GM19395 (cell line): ENCODE data around the gene VPS13D.
"Not testable (repeated sequence)": the region's sequence is repeated elsewhere in the genome, so short reads cannot be mapped to it uniquely, and the experiment has no call there.

Experiments
- ATAC-seq: cut with Tn5 transposase; IDR thresholded peaks from one replicate; pipeline ENCODE4 v1.9.1; 2021; ENCODE audit warnings: mild to moderate bottlenecking, moderate library complexity; ENCODE audit not compliant: unreplicated experiment

The VPS13D gene

GRCh38 chr1:12506281-12507280, 276.8 kb downstream of the VPS13D start:
- no peak for ATAC-seq

- ATAC-seq, result no peak
These were observed 277.8 kb downstream of the VPS13D start for GRCh38 chr1:12507631-12508030.

DNA sequence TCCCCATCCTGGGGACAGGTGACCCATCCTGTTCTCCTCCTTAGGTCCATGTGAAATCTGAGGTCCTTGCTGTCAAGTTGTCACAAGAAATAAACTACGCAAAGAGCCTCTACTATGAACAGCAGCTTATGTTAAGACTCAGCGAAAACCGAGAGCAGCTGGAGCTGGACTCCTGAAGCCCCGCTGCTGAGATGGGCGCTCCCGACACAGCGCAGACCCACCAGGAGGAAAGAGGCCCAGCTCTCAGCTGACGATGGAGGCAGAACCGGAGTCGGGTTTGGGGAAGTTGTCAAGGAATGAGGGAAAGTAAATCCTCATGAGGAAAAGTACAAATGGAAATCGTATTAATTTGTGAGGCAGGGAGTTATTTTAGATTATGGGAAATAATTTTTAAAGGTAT, 279.0 kb downstream of the VPS13D start:
- no peak for ATAC-seq

GRCh38 chr1:12511128-12511484, 281.3 kb downstream of the VPS13D start:
- ATAC-seq, result no peak

- no peak for ATAC-seq
These were observed 282.0 kb downstream of the VPS13D start for GRCh38 chr1:12511516-12512468.

GRCh38 chr1:12513181-12513580, 283.4 kb downstream of the VPS13D start:
- ATAC-seq, result no peak

DNA sequence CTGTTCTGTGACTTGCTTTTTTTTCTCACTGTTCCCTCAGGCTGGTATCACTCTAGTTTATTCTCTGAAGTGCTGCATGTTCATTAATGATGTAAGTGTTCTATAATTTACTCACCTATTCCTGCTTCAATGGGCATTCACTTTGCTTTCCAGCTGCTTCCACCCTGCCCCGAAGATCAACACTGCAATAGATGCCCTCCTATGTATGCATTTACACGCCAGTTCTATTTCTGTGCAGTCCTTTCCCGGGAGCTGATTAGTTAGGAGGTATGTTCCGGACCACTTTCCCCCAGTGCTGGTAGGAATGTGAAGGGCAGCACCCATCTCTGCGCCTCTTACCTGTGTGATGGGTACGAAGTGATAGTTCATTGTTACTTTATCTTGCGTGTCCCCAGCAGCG, 284.8 kb downstream of the VPS13D start:
- ATAC-seq, result no peak

DNA sequence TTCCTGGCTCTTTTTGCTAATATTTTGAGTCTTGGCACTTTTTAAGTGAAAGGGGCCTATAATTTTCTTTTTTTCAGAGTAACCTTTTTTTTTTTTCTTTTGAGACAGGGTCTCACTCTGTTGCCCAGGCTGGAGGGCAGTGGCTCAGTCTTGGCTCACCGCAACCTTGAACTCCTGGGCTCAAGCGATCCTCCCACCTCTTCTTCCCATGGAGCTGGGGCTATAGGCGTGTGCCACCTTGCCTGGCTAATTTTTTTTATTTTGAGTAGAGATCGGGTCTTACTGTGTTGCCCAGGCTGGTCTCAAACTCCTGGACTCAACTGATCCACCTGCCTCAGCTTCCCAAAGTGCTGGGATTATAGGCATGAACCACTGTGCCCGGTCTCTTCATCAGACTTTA, 285.4 kb downstream of the VPS13D start:
- ATAC-seq, result no peak

GRCh38 chr1:12516741-12517140, 286.9 kb downstream of the VPS13D start:
- ATAC-seq, result no peak

GRCh38 chr1:12518931-12519692, 289.3 kb downstream of the VPS13D start:
- ATAC-seq, result no peak

DNA sequence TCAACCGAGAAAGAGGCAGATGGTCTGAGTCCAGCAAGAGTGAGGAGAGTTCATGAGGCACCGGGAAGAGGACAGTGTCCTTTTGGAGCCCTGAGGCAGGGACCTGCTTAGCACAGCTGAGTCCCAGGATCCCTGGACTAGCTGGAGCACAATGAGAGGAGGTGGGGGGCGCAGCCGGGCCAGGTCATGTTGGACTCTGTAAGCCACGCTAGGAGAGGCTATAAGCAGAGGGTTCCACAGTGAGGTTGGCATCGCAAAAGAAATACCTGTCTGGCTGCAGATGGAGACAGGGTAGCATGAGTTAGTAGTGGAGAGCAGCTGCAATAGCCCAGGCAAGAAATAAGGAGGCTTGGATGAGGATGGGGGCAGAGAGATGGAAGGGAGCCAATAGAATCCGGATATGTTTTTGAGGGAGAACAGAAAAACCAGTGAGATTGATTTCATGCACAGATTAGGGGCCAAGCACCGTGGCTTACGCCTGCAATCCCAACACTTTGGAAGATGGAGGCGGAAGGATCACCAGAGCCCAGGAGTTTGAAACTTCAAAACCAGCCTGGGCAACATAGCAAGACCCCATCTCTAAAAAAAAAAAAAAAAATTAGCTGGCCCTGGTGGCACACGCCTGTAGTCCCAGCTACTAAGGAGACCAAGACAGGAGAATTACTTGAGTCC, 290.0 kb downstream of the VPS13D start:
- ATAC-seq, result no peak

GRCh38 chr1:12521096-12521495, 291.3 kb downstream of the VPS13D start:
- no peak for ATAC-seq

DNA sequence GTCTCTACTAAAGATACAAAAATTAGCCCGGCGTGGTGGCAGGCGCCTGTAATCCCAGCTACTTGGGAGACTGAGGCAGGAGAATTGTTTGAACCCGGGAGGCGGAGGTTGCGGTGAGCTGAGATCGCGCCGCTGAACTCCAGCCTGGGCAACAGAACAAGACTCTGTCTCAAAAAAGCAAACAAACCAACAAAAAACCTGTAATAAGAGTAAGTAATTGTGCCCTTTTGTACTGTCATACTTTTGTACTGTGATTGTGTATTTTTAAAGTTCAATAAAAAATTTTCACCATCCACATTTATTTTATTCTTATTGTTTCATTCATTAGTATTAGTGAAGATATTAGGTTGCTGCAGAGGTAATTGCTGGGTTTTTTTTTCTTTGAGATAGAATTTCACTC, 292.9 kb downstream of the VPS13D start:
- not testable (repeated sequence) for ATAC-seq

DNA sequence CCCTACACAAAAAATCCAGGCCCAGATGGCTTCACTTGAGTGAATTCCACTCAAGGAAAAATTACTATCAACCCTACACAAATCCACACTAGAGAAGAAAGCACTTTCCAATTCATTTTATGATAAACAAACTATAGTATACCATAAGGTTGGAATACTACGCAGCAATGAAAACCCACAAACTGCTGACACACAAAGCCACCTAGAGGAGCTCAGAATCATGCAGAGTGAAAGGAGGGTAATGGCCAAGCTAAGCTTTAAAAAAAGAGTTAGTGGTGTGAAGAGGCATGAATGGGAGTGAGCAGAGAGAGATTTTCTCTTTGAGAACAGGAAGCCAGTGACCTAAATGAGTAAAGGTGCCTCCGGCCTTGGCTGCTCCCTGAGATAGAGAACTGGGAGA, 294.4 kb downstream of the VPS13D start:
- ATAC-seq, result no peak

GRCh38 chr1:12525311-12526181, 295.7 kb downstream of the VPS13D start:
- no peak for ATAC-seq

DNA sequence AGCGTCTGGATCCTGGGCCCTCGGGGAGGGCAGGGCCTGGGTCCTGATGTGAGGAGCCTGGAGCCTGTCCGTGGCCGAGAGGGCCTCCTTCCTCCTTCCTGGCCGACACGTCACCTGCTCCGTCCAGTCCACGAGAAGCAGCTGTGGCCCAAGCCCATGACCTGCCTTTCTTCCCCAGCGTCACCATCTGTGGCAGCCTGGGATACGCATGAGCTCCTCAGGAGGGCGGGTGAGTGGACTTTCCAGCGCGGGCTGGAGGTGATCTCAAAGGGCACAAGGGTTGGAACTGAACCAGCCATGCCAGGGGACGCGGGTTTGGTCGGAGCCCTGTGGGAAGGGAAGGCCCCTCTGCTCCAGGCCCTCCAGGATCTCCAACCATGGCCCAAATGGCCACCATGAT, 297.7 kb downstream of the VPS13D start:
- ATAC-seq, result no peak

DNA sequence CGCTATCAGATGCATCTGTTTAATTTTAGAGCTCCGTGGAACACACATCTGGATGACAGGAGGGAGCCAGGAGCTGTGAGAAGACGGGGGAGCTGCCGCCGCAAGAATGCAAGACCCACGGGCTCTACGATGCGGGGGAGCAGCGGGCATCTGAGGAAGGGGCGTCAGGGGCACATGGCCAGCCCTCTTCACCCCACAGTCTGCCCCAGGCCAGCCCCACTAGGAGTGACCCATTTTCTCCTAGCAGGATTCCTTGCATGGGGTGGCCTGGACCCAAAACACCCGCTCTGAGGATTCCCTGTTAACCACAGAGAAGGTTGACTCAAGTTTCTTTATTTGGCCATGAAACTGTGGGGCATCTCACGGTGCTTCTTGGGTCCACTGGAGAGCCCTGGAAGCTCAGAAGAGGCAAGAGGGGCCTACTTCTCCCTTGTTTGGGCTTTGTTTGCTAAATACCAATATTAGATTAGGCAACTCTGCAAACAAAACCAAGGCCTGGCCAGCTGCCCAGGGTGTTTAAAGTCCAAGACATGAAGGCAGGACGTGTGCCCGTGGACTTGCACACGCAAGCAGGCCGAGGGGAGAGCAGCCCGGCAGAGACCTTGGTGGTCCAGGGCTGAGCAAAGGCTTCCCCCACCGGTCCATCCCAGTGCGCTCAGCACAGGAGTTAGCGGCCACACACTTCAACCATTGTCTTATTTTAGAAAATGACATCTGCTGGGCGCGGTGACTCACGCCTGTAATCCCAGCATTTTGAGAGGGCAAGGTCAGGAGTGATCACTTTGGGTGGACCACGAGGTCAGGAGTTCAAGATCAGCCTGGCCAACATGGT, 298.4 kb downstream of the VPS13D start:
- ATAC-seq, result no peak

GRCh38 chr1:12529640-12530174, 299.9 kb downstream of the VPS13D start:
- ATAC-seq, result no peak
